GM18505 (cell line): ENCODE results near the gene TOPORS.
A peak's percentile ranks its signal among the peaks of the same experiment; 100 is the strongest.
"Not testable (repeated sequence)": the region's sequence is repeated elsewhere in the genome, so short reads cannot be mapped to it uniquely, and the experiment has no call there.

Source experiments
- ATAC-seq: cut with Tn5 transposase; IDR thresholded peaks from one replicate; pipeline ENCODE4 v1.9.1; 2021; ENCODE audit not compliant: unreplicated experiment
- POLR2A ChIP-seq: IDR thresholded peaks from 4 replicates; pipeline ENCODE4 v1.6.1; 2011; ENCODE audit warnings: borderline replicate concordance; ENCODE audit not compliant: insufficient read depth, insufficient read length; ENCODE audit errors: extremely low read depth

TOPORS gene

GRCh38 chr9:32552172-32552872 is at the start of gene TOPORS, which contains the start of gene SMIM27:
Gene TOPORS (minus strand): TSS chr9:32552586. CDS start chr9:32552436, 150 bp downstream.
Gene SMIM27 (plus strand): TSS chr9:32552327. CDS start chr9:32552435, 108 bp downstream.
- peak; percentile 73 for ATAC-seq
- peak; percentile 91 for TF ChIP-seq POLR2A

DNA sequence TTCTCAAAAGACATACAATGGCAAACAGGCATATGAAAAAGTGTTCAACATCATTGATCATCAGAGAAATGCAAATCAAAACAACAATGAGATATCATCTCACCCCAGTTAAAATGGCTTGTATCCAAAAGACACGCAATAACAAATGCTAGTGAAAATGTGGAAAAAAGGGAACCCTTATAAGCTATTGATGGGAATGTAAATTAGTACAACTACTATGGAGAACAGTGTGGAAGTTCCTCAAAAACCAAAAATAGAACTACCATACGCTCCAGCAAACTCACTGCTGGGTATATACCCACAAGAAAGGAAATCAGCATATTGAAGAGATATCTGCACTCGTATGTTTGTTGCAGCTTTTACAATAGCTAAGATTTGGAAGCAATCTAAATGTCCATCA is 46.6 kb upstream of the TOPORS start:
- ATAC-seq, result not testable (repeated sequence)

DNA sequence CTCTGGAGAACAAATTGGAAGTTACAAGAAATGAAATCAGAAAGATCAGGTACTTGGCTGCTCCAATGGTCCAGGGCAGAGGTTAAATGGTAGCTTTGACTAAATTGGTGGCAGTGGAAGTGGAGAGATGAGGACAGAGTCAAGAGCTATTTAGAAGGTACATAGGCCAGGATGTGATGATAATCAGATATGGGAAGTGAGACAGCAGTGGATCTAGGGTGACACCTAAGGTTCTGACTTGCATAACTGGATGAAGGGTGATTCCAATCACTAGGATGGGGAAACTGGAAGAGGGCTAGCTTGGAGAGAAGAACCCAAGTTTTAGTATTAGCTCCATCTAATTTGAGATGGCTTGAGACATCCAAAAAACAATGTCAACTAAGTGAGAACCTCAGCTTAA is 44.5 kb upstream of the TOPORS start:
- TF ChIP-seq POLR2A, result no peak
- no peak for ATAC-seq

DNA sequence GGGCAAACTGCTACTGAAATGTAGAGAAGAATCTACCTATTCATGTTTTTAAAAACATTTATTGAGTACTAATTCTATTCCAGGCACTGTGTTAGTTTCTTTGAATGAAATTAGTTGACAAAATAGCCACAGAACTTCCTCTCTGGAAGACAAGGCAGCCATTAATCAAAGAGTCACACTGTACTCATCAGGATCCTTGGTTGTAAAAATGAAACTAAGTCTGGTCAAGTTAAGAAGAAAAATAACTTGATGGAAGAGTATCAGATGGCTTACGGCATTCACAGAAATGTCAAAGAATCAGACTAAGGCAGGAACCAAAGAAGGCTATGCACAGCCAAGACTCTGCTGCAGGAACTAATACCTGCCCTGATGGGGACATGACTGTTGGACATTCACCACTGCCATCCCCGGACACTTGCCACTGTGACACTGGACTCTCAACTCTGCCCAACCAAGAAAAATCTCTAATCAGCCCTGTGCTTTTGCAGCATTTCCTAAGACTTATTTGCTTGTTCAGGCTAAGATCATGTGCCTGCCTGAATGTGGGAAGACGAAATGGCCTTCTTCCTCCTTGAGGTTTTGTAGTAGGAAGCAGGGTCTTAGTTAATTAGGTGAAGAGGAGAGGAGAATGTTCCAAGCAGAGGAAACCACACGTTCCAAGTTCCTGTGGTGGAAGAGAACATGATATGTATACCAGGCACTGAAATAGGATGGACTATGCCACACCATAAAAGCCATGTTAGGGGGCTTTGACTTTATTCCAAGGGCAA is 43.9 kb upstream of the TOPORS start:
- TF ChIP-seq POLR2A, result no peak
- no peak for ATAC-seq

GRCh38 chr9:32590898-32591297 is 38.5 kb upstream of the TOPORS start:
- no peak for TF ChIP-seq POLR2A
- no peak for ATAC-seq

DNA sequence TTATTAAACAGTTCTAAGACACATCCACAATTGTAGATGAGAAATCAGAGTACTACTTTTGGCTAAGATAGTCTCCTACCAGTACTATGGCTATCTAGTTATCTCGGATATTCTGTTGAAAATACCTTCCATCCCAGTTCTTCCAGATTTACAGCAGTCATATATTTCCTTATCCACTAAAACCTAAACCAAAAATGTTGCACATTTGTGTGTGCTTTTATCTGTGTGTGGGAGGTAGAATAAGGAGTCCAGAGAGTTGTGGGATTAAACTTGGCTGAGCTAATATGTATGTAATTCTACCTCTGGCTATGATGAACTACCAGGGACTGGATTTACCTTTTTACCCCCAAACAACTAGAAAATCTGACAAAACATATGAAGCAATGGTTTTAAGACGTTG is 38.1 kb upstream of the TOPORS start:
- ATAC-seq, result no peak
- TF ChIP-seq POLR2A, result no peak

- no peak for TF ChIP-seq POLR2A
- ATAC-seq, result no peak
These were observed 36.8 kb upstream of the TOPORS start for GRCh38 chr9:32589083-32589723.

- no peak for ATAC-seq
- no peak for TF ChIP-seq POLR2A
These were observed 35.5 kb upstream of the TOPORS start for GRCh38 chr9:32587901-32588300.

GRCh38 chr9:32584784-32585183 is 32.4 kb upstream of the TOPORS start:
- ATAC-seq, result no peak
- TF ChIP-seq POLR2A, result no peak

DNA sequence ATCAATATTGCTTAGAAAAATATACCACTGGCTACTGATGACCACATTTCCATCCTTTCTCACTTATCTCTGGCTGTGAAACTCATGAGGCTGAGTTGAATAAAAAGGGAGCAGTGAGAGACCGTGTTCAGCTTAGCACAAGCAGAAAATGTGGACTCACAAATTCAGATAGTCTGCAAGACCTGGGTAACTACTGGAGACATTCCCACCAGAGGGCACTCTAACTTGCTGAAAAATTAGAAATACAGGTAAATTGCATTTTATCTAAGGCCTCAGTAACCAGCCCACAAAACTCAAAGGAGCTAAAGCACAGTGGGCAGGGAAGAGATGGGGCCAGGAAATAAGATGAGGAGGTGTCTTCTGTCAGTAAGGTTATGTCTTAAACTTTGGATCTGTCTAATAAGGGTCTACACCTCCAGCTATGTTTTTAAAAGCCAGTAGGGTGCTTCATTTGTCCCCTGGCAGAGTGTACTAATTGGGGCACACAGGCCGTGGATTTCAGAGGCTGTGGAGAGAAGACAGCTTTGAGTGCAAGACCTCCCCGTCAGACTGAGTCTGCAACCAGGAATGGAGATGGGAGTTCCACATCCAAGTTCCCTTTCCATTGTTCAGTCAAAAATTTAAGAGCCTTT is 29.2 kb upstream of the TOPORS start:
- ATAC-seq, result peak; percentile 42
- no peak for TF ChIP-seq POLR2A

DNA sequence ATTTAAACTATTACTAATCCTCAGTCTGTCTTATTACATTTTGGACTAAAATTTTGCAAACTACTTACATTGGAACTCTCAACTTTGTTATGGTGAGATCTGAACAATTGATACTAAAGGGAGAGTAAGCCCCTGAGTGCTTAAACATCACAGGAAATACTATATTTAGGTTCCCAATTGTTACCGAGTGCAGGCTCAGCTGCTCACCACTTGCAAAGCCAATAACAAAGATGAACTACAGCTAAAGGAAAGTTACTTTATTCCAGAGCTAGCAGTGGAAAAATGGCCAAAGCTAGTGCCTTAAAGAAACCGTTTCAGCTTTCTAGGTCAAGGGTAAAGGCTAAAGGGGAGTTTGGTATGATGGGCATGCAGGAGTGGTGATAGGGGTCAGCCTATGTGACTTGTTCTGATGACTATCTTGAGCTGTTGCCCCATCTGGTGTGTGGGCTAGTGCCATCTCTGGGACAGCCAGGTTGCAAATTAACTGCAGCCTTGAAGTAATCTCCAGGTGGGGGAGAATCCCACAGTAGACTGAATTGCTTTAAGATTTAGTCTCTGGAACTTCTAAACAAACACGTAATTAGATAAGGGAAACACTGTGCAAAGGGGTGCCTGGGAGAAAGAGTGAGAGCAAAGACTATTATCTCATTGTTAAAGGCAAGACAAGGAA is 28.4 kb upstream of the TOPORS start:
- TF ChIP-seq POLR2A, result no peak
- no peak for ATAC-seq

DNA sequence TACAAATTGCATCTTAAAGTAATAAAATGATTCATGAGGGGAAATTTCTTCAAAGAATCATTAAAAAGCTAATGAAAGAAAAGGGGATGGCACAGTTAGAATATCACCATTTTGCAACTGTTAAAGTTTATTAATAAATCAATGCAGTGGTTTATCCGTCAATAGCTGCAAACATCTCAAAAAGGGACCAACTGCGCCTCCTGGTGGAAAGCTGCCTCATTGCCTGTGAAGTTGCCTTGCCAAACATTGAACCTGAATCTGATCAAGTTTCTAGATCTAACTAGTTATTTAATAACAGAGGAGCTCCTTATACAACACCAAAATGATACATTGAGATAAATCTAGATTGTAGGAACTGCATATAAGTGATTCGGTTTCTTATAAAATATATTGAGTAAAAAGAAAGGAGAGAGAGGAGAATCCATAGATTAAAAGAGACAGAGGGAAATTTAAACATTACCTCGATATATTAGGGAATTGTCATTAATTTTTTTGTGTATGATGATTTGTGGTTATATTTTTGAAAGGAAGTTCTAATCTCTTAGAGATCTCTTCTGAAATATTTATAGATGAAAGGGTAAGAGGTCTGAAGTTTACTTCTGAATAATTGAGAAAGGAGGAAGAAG is 27.4 kb upstream of the TOPORS start:
- TF ChIP-seq POLR2A, result no peak
- ATAC-seq, result no peak
